IMR-90 (cell line): ENCODE data around the gene PPIP5K2. TPM values are rescaled to one million over a fixed set of nuclear protein-coding genes. Genes with fewer than 3 reads are reported as not detected.

Source experiments
- ATAC-seq: fragments of 200-7000 bp; cut with Tn5 transposase; 2 replicates; pipeline ENCODE4 v1.9.1; 2020; ENCODE audit warnings: low read depth, mild to moderate bottlenecking, moderate library complexity
- BruUV-seq: library from RNA; stranded (reverse); fragments of 400-500 nt; replicated peaks from 2 replicates; lab custom pipeline; 2021; lab: Mats Ljungman, UMichigan
- CTCF ChIA-PET: fragments of 300-600 bp; formaldehyde crosslinking; extraction: SDS; loops from one replicate; lab custom pipeline; 2021; ENCODE audit warnings: antibody characterized with exemption; lab: Yijun Ruan, JAX
- POLR2A ChIA-PET: fragments of 300-600 bp; sonication (Branson Sonifier 250); formaldehyde crosslinking; loops from one replicate; lab custom pipeline; 2022; ENCODE audit warnings: antibody characterized with exemption; ENCODE audit not compliant: unreplicated experiment; lab: Charles Lee
- DNase-seq: peaks from one replicate; pipeline ENCODE4 v3.0.0; 2013
- H2AFZ ChIP-seq: replicated peaks from 2 replicates; pipeline ENCODE3; 2013; ENCODE audit warnings: low read length, mild to moderate bottlenecking; ENCODE audit not compliant: poor library complexity
- H2AK5ac ChIP-seq: 2 replicates; pipeline ENCODE4 v1.6.1; 2013; ENCODE audit warnings: low read depth, low read length, inconsistent platforms
- H2AK9ac ChIP-seq: replicated peaks from 2 replicates; pipeline ENCODE3; 2013; ENCODE audit warnings: mild to moderate bottlenecking, low read depth, low read length, moderate library complexity; ENCODE audit not compliant: poor library complexity
- H2BK120ac ChIP-seq: 2 replicates; pipeline ENCODE4 v1.6.1; 2013; ENCODE audit warnings: low read depth, low read length, inconsistent platforms
- H2BK15ac ChIP-seq: 3 replicates; pipeline ENCODE4 v1.6.1; 2013; ENCODE audit warnings: low read depth, low read length, inconsistent platforms
- H2BK20ac ChIP-seq: 2 replicates; pipeline ENCODE4 v1.6.1; 2013; ENCODE audit warnings: low read depth, mild to moderate bottlenecking, inconsistent platforms, low read length, moderate library complexity
- H2BK5ac ChIP-seq: 2 replicates; pipeline ENCODE4 v1.6.1; 2013; ENCODE audit warnings: mild to moderate bottlenecking, low read depth, low read length, inconsistent platforms; ENCODE audit not compliant: poor library complexity, severe bottlenecking
- H3K14ac ChIP-seq: replicated peaks from 2 replicates; pipeline ENCODE4 v1.6.1; 2013; ENCODE audit warnings: low read depth, low read length, inconsistent platforms
- H3K18ac ChIP-seq: 2 replicates; pipeline ENCODE4 v1.6.1; 2013; ENCODE audit warnings: low read depth, low read length, control low read depth
- H3K23ac ChIP-seq: 2 replicates; pipeline ENCODE4 v1.6.1; 2013; ENCODE audit warnings: low read depth, low read length, inconsistent platforms
- H3K27ac ChIP-seq: 2 replicates; pipeline ENCODE4 v1.5.1; 2013; ENCODE audit warnings: mild to moderate bottlenecking, control low read depth, low read length; ENCODE audit not compliant: insufficient read depth
- H3K27me3 ChIP-seq: 2 replicates; pipeline ENCODE4 v1.6.1; 2013; ENCODE audit warnings: low read length; ENCODE audit not compliant: control insufficient read depth, insufficient read depth
- H3K36me3 ChIP-seq: 2 replicates; pipeline ENCODE4 v1.6.1; 2013; ENCODE audit warnings: low read length, mixed read lengths; ENCODE audit not compliant: control insufficient read depth, insufficient read depth
- H3K4ac ChIP-seq: 2 replicates; pipeline ENCODE4 v1.6.1; 2013; ENCODE audit warnings: low read depth, low read length, inconsistent platforms
- H3K4me1 ChIP-seq: 2 replicates; pipeline ENCODE4 v1.6.1; 2013; ENCODE audit warnings: low read length, mixed read lengths; ENCODE audit not compliant: control insufficient read depth, insufficient read depth
- H3K4me2 ChIP-seq: 2 replicates; pipeline ENCODE4 v1.6.1; 2013; ENCODE audit warnings: low read depth, mild to moderate bottlenecking, control low read depth, low read length, moderate library complexity
- H3K4me3 ChIP-seq: 2 replicates; pipeline ENCODE4 v1.5.1; 2013; ENCODE audit warnings: low read depth, mild to moderate bottlenecking, control low read depth, low read length, moderate library complexity; ENCODE audit not compliant: insufficient read depth
- H3K56ac ChIP-seq: 2 replicates; pipeline ENCODE4 v1.6.1; 2013; ENCODE audit warnings: low read length, inconsistent platforms; ENCODE audit not compliant: insufficient read depth; ENCODE audit errors: extremely low read depth
- H3K79me1 ChIP-seq, 2 experiments: 2 replicates each; pipeline ENCODE4 v1.6.1; 2013; ENCODE audit warnings: low read length in 2 of 2, inconsistent platforms in 1 of 2, low read depth in 1 of 2
- H3K9ac ChIP-seq: 2 replicates; pipeline ENCODE4 v1.6.1; 2013; ENCODE audit warnings: low read depth, low read length, control low read depth
- H3K9me1 ChIP-seq: 2 replicates; pipeline ENCODE4 v1.6.1; 2013; ENCODE audit warnings: low read length, inconsistent platforms; ENCODE audit not compliant: insufficient read depth
- H3K9me3 ChIP-seq: 2 replicates; pipeline ENCODE4 v1.6.1; 2013; ENCODE audit warnings: low read length; ENCODE audit not compliant: control insufficient read depth, insufficient read depth
- H4K20me1 ChIP-seq: 2 replicates; pipeline ENCODE4 v1.6.1; 2013; ENCODE audit warnings: low read length, inconsistent platforms; ENCODE audit not compliant: insufficient read depth
- H4K5ac ChIP-seq: 2 replicates; pipeline ENCODE4 v1.6.1; 2013; ENCODE audit warnings: mild to moderate bottlenecking, low read depth, low read length, control low read depth
- H4K8ac ChIP-seq, 2 experiments: 2 replicates each; pipeline ENCODE4 v1.6.1; 2013; ENCODE audit warnings: low read depth in 2 of 2, low read length in 2 of 2, control low read depth in 1 of 2, inconsistent platforms in 1 of 2
- H4K91ac ChIP-seq: 2 replicates; pipeline ENCODE4 v1.6.1; 2013; ENCODE audit warnings: low read depth, low read length, inconsistent platforms; ENCODE audit not compliant: insufficient read depth
- BHLHE40 ChIP-seq: fragments of 150-350 bp; IDR thresholded peaks from 2 replicates; pipeline ENCODE4 v1.6.1; 2016; ENCODE audit warnings: mild to moderate bottlenecking, low read depth, low read length
- CEBPB ChIP-seq: IDR thresholded peaks from 2 replicates; pipeline ENCODE4 v1.6.1; 2012; ENCODE audit warnings: low read depth, low read length, improper control_type of control experiment
- WGBS, 2 experiments: methylation state at CpG; one replicate each; pipeline versions ENCODE4 v1.1.5 to v1.1.7; 2013; ENCODE audit warnings: missing lambda C conversion rate in 2 of 2; ENCODE audit not compliant: insufficient read length in 1 of 2; ENCODE audit errors: extremely low coverage in 2 of 2; 5-methylcytosine and 5-hydroxymethylcytosine counted together
- dilution Hi-C: fragments of 300-500 bp; cut with HindIII; formaldehyde crosslinking; loops from one replicate; pipeline ENCODE4 v1.14.3; 2018; ENCODE audit warnings: low sequenced_read_pairs; ENCODE audit not compliant: unreplicated experiment
- in situ Hi-C: fragments of 300-500 bp; cut with MboI; formaldehyde crosslinking; loops from 3 replicates; pipeline ENCODE4 v1.14.3; 2019; ENCODE audit warnings: low sequenced_read_pairs, inconsistent platforms, mixed read lengths
- intact Hi-C: fragments of 100-400 bp; cut with micrococcal nuclease; formaldehyde crosslinking; loops from 2 replicates; pipeline ENCODE4 v1.10.0; 2022
- polyA plus RNA-seq, 3 experiments: library from polyadenylated mRNA; depleted of rRNA; stranded (reverse); fragments of >200 nt; gene quantifications; 2 replicates each; pipeline ENCODE4 v1.2.3, GENCODE V29; 2012; ENCODE audit warnings: low replicate concordance in 1 of 3
- total RNA-seq: library from RNA; depleted of rRNA; stranded (reverse); fragments of >200 nt; gene quantifications from 2 replicates; pipeline ENCODE4 v1.2.3, GENCODE V29; 2012

PPIP5K2 gene
- total and polyA plus RNA-seq, 2 of the 4 experiments (the other 2 are of a cell fraction) = 32.4 to 67.6 TPM

GRCh38 chr5:103075442-103075841 lies 44.7 kb upstream of the PPIP5K2 start:
- dilution Hi-C loops (no loop called here), in situ Hi-C loops (no loop called here), intact Hi-C loops (no loop called here)
- Histone ChIP-seq H3K9ac (no peak overlapping the region), H3K4ac (no peak overlapping the region), H3K27ac (no peak overlapping the region), H4K8ac (no peak overlapping the region), H3K4me2 (no peak overlapping the region), H3K9me1 (no peaks in the 10 kb centered on the region), H2AK9ac (no peak overlapping the region), H2AK5ac (no peak overlapping the region), H2BK120ac (no peak overlapping the region), H4K20me1 (no peaks in the 10 kb centered on the region), H3K4me1 (no peaks in the 10 kb centered on the region), H3K23ac (no peak overlapping the region), H2BK15ac (no peak overlapping the region), H3K56ac (no peak overlapping the region), H4K91ac (no peak overlapping the region), H3K14ac (no peak overlapping the region), H3K4me3 (no peak overlapping the region), H2BK5ac (no peak overlapping the region), H3K36me3 (no peaks in the 10 kb centered on the region), H2BK20ac (no peak overlapping the region), H3K27me3 (no peaks in the 10 kb centered on the region), H4K5ac (no peak overlapping the region), H3K18ac (no peak overlapping the region), H2AFZ (no peak overlapping the region), H3K79me1 (no peaks in the 10 kb centered on the region), H3K9me3 (peaks cover 17% of the 10 kb centered on the region)
- TF ChIP-seq BHLHE40 = no peak
- TF ChIP-seq CEBPB = no peak
- POLR2A ChIA-PET = no interaction called here
- no peak for DNase-seq
- no peak for ATAC-seq
- CTCF ChIA-PET = interaction anchor here (0.9 kb wide), 1 partner anchor 9 kb away, joined by 3 read pairs; no protein-coding TSS in a partner anchor
- WGBS, 2 experiments = no CpG with 5 or more reads among the region's 4 CpGs
- no TSS peak for BruUV-seq
